Measurements from ENCODE around the gene GRAMD4. TPM values are rescaled to one million over a fixed set of nuclear protein-coding genes. Genes with fewer than 3 reads are reported as not detected.

Gene GRAMD4
- total RNA-seq, 1 donor = 18.1 TPM

DNA sequence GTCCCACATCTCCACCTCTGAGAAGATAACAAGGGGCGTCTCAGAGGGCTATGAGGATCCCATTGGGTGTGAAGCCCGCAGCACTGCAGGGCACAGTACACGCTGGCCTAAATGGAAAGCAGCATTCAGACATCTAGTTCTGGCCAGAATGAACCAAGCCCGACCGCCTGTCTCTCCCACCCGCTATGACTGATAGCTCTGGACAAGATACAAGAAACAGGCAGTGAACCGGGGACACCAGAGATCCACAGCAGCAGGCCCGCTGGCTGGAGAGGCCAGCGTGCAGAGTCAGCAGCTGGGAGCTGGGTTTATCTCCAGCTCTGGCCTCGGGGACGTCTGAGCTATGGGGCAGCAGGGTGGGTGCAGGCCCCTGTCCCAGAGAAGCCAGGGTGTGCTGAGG lies 108.3 kb downstream of the GRAMD4 start:
- TF ChIP-seq, protein P1, sequence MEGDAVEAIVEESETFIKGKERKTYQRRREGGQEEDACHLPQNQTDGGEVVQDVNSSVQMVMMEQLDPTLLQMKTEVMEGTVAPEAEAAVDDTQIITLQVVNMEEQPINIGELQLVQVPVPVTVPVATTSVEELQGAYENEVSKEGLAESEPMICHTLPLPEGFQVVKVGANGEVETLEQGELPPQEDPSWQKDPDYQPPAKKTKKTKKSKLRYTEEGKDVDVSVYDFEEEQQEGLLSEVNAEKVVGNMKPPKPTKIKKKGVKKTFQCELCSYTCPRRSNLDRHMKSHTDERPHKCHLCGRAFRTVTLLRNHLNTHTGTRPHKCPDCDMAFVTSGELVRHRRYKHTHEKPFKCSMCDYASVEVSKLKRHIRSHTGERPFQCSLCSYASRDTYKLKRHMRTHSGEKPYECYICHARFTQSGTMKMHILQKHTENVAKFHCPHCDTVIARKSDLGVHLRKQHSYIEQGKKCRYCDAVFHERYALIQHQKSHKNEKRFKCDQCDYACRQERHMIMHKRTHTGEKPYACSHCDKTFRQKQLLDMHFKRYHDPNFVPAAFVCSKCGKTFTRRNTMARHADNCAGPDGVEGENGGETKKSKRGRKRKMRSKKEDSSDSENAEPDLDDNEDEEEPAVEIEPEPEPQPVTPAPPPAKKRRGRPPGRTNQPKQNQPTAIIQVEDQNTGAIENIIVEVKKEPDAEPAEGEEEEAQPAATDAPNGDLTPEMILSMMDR (IDR thresholded peaks at IDR 0.05; ENCODE audit: insufficient read depth, low read depth, low read length) = no peak
- no peak overlapping the region for H3K4me3 ChIP-seq (ENCODE audit: low read depth, low read length)
- no peak for DNase-seq (ENCODE audit: low read depth)

Other genes starting within 250 kb of the GRAMD4 start
- 0.64 and 1.7 TPM in 2 replicates for gene CELSR1, start 82.8 kb upstream of the GRAMD4 start, total RNA-seq
- gene CERK, start 117.9 kb downstream of the GRAMD4 start, total RNA-seq = 37.7 and 38.9 TPM in 2 replicates
- 12.5 and 14.5 TPM in 2 replicates for gene TBC1D22A, start 142.3 kb downstream of the GRAMD4 start, total RNA-seq

Data from fibroblast of villous mesenchyme (primary cell).